Gastroesophageal sphincter (tissue), 4 donors: ENCODE measurements around the gene ZNF764. TPM values are rescaled to one million over a fixed set of nuclear protein-coding genes. Genes with fewer than 3 reads are reported as not detected.

Experiments used
- ATAC-seq: fragments of 150-250 bp; one replicate; pipeline ENCODE4 v1.9.1; 2016; ENCODE audit warnings: mild to moderate bottlenecking, moderate library complexity
- H3K27ac ChIP-seq, 4 donors: fragments of 200-600 bp; sonication (generic) in 3 of 4; 1 replicate in 3 of 4; 2 replicates in 1 of 4; pipeline ENCODE4 v1.5.1; 2016 to 2019
- H3K27me3 ChIP-seq: fragments of 200-600 bp; sonication (generic); one replicate; pipeline ENCODE4 v1.5.1; 2019
- H3K36me3 ChIP-seq, 2 donors: fragments of 200-600 bp; sonication (generic); one replicate each; pipeline ENCODE4 v1.5.1; 2019; ENCODE audit warnings: control low read depth in 1 of 2
- H3K4me1 ChIP-seq, 3 donors: fragments of 200-600 bp; sonication (generic); 1 replicate in 2 of 3; 2 replicates in 1 of 3; pipeline ENCODE4 v1.5.1; 2016 to 2019; ENCODE audit warnings: control low read depth in 2 of 3
- H3K4me3 ChIP-seq, 2 donors: fragments of 200-600 bp; sonication (generic); one replicate each; pipeline ENCODE4 v1.5.1; 2019; ENCODE audit warnings: mild to moderate bottlenecking in 1 of 2, moderate library complexity in 1 of 2
- H3K9me3 ChIP-seq, 3 donors: fragments of 200-600 bp; sonication (generic); one replicate each; pipeline ENCODE4 v1.5.1; 2017 to 2019; ENCODE audit warnings: control low read depth in 2 of 3
- EP300 ChIP-seq: sonication (generic); formaldehyde crosslinking; IDR thresholded peaks from one replicate; pipeline ENCODE4 v1.6.1; 2017; ENCODE audit warnings: antibody characterized with exemption, mild to moderate bottlenecking
- POLR2A ChIP-seq, 2 donors: fragments of 450-650 bp; IDR thresholded peaks; one replicate each; pipeline ENCODE4 v1.6.1; 2017; ENCODE audit warnings: antibody characterized with exemption in 2 of 2, mild to moderate bottlenecking in 2 of 2, moderate library complexity in 1 of 2
- POLR2AphosphoS5 ChIP-seq: sonication (generic); formaldehyde crosslinking; IDR thresholded peaks from one replicate; pipeline ENCODE4 v1.6.1; 2017; ENCODE audit warnings: antibody characterized with exemption
- WGBS, 2 donors: methylation state at CpG; one replicate each; pipeline ENCODE4 v1.1.5; 2018; ENCODE audit warnings: low coverage in 1 of 2; 5-methylcytosine and 5-hydroxymethylcytosine counted together
- total RNA-seq, 4 donors: library from RNA; depleted of rRNA; stranded (reverse); fragments of >200 nt; gene quantifications; one replicate each; pipeline ENCODE4 v1.1.0, GENCODE V29; 2016
- TF ChIP-seq, protein P1 (sequence below), 4 experiments: fragments of 200-600 bp in 2 of 4; fragments of 450-650 bp in 2 of 4; sonication (generic) in 1 of 4; IDR thresholded peaks; one replicate each; pipeline ENCODE4 v1.5.1; 2017 to 2019; ENCODE audit warnings: antibody characterized with exemption in 4 of 4, mild to moderate bottlenecking in 2 of 4, moderate library complexity in 2 of 4

ZNF764 gene
- total RNA-seq, 4 donors from 2014 or later = 6.3 to 13.1 (median 9.3) TPM

DNA sequence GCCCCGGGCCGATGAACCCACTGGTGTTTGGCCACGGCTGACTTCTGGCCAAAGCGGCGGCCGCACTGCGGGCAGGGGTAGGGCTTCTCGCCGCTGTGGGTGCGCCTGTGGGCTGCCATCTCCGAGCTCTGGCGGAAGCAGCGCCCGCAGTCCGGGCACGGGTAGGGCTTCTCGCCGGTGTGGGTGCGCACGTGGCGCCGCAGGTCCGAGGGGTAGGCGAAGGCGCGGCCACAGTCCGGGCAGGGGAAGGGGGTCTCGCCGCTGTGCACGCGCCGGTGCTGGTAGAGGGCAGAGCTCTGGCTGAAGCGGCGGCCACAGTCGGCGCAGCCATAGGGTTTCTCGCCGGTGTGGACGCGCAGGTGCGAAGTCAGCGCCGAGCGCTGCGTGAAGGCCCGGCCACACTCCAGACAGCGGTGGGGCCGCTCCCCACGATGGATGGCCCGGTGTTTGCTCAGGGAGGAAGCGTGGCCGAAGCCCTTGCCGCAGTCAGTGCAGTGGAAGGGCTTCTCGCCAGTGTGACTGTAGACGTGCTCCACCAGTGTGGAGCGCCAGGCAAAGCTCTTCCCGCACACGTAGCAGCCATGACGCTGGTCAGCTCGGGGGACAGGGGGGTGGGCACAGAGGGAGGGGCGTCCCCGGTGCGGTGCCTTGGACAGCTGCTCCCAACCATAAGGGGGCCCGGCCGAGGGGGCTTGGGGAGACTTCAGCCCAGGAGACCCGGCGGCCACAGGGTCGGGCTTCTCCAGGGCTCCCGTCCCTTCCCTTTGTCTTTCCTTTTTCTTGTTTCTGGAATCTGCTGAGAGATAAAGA lies 2.7 kb downstream of the ZNF764 start:
- Histone ChIP-seq H3K4me1 (peaks cover 0 to 32% (median 11%) of the 10 kb centered on the region in 3 donors), H3K36me3 (peaks cover 0 to 44% of the 10 kb centered on the region in 2 donors), H3K27me3 (no peaks in the 10 kb centered on the region), H3K4me3 (no peak overlapping the region), H3K27ac (no peak overlapping the region), H3K9me3 (no peaks in the 10 kb centered on the region)
- TF ChIP-seq EP300 (no peak), POLR2A (IDR thresholded peaks at IDR 0.05) (no peak), POLR2AphosphoS5 (no peak)
- TF ChIP-seq, protein P1, sequence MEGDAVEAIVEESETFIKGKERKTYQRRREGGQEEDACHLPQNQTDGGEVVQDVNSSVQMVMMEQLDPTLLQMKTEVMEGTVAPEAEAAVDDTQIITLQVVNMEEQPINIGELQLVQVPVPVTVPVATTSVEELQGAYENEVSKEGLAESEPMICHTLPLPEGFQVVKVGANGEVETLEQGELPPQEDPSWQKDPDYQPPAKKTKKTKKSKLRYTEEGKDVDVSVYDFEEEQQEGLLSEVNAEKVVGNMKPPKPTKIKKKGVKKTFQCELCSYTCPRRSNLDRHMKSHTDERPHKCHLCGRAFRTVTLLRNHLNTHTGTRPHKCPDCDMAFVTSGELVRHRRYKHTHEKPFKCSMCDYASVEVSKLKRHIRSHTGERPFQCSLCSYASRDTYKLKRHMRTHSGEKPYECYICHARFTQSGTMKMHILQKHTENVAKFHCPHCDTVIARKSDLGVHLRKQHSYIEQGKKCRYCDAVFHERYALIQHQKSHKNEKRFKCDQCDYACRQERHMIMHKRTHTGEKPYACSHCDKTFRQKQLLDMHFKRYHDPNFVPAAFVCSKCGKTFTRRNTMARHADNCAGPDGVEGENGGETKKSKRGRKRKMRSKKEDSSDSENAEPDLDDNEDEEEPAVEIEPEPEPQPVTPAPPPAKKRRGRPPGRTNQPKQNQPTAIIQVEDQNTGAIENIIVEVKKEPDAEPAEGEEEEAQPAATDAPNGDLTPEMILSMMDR (IDR thresholded peaks at IDR 0.05) = no peak
- ATAC-seq = no peak
- WGBS, 2 donors = 80% methylated on average over 1 of the region's 69 CpGs; no CpG with 5 or more reads in 1 of the 2 donors

DNA sequence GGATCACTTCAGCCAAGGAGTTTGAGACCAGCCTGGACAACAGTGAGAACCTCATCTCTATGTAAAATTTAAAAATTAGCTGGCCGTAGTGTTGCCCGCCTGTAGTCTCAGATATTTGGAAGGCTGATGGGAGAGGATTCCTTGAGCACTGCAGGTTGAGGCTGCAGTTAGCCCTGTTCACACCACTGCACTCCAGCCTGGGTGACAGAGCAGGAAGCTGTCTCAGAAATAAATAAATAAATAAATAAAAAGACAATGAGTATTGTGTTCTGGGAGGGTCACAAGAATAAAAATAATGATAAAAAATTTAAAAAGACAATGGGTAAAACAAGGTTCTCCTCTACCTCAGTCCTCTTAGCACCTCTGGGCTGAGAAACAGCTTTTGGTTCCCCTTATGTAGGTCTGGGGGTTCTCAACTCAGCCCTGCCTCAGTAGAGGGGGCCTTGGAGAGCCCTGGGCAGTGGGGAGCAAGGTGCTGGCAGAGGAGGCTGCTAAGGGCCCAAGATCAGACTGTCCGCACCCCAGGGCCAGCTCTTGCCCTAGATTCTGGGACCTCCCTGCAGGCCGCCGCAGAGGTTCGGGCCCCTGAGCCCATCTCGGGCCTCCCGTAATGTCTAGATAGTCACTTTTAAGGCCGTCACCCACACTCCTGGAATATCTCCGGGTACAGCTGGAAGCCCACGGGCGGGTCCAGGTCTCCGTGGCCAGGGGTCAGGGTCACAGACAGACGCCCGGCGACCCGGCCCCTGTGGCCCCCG lies 3.4 kb downstream of the ZNF764 start:
- no peak for TF ChIP-seq POLR2AphosphoS5
- no peak for TF ChIP-seq EP300
- TF ChIP-seq, protein P1 (IDR thresholded peaks at IDR 0.05) = no peak
- TF ChIP-seq POLR2A (IDR thresholded peaks at IDR 0.05) = no peak
- 83 to 92% methylated on average over 2 of the region's 18 CpGs for WGBS, 2 donors
- H3K36me3 ChIP-seq = peaks cover 0 to 44% of the 10 kb centered on the region in 2 donors
- H3K27me3 ChIP-seq = no peaks in the 10 kb centered on the region
- no peak for ATAC-seq
- H3K4me1 ChIP-seq = peaks cover 0 to 31% (median 11%) of the 10 kb centered on the region in 3 donors
- no peak overlapping the region for H3K27ac ChIP-seq
- no peak overlapping the region for H3K4me3 ChIP-seq
- H3K9me3 ChIP-seq = no peaks in the 10 kb centered on the region

DNA sequence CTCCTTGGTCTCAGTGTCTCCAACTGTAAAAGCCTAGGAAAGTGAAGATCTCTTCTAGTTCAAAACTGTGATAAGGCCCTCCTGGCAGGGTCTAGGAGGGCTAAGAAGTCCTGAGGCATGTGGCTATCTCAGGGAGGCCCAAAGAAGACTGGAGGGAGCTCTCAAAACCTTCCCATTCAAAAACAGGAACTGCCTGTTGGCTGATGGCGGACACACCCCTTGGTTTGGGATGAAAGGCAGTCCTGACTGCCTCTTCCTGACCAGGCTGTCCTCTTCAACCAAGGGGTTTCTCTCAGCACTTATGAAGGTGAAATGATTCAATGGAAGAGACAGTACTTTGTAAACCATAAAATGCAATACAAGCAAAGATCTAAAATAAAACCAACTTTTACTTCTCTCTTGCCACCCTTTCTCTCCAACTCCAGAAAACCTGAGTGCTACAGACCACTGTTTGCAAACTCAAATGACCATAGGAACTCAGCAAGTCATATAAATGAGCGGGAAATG lies 4.7 kb downstream of the ZNF764 start:
- Histone ChIP-seq H3K9me3 (no peaks in the 10 kb centered on the region), H3K36me3 (peaks cover 0 to 44% of the 10 kb centered on the region in 2 donors), H3K4me1 (peaks cover 0 to 23% (median 7%) of the 10 kb centered on the region in 3 donors), H3K27me3 (no peaks in the 10 kb centered on the region), H3K27ac (no peak overlapping the region), H3K4me3 (no peak overlapping the region)
- WGBS, 2 donors = 85% methylated on average over 2 of the region's 2 CpGs; no CpG with 5 or more reads in 1 of the 2 donors
- ATAC-seq = no peak
- TF ChIP-seq EP300 = no peak
- TF ChIP-seq, protein P1 (IDR thresholded peaks at IDR 0.05) = no peak
- TF ChIP-seq POLR2AphosphoS5 = no peak

DNA sequence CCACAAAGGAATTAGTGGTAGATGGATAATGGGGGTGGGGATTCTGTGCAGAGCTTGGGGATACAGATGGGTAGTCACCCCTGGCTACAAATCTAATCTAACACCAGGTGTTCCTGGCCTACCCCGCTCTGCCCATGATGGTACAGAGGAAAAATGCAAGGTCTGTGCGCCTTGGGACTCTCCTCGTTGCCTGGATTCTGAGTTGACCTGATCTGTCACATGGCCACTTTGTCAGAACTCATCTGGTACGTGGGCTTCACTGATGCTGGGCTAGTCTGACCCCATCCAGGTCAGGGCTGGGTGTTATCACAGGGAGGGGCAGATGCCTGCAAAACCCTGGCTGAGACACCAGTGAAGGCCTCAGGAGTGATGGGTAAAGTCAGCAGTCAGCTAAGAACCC lies 5.2 kb downstream of the ZNF764 start:
- ATAC-seq = no peak
- TF ChIP-seq, protein P1 (IDR thresholded peaks at IDR 0.05) = no peak
- TF ChIP-seq EP300 (no peak), POLR2AphosphoS5 (no peak), POLR2A (IDR thresholded peaks at IDR 0.05) (no peak)
- Histone ChIP-seq H3K9me3 (no peaks in the 10 kb centered on the region), H3K27me3 (no peaks in the 10 kb centered on the region), H3K4me3 (no peak overlapping the region), H3K36me3 (peaks cover 0 to 44% of the 10 kb centered on the region in 2 donors), H3K4me1 (peaks cover 0 to 23% (median 7%) of the 10 kb centered on the region in 3 donors), H3K27ac (no peak overlapping the region)
- no CpG with 5 or more reads among the region's 4 CpGs for whole genome bisulfite sequencing, 2 donors
